ENCODE data around the gene POLE4.

DNA sequence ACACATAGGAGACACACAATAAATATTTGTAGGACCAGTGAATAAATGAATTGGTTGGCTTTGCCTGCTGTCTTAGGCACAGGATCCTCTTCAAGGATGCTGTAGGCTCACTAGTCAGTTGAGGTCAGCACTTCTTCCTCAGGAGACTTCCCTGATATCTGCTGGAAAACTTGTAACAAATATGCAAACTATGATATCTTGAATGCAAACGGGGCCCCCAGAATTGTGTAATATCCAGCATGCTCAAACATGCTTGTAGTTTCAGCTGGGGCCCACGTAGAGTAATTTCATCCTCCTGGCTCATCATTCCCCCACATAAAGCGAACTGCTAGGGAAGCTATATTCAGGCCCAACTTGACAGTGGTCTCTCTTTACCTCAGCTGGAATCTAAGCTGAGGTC is 43.6 kb downstream of the POLE4 start:
- TF ChIP-seq, protein P1, sequence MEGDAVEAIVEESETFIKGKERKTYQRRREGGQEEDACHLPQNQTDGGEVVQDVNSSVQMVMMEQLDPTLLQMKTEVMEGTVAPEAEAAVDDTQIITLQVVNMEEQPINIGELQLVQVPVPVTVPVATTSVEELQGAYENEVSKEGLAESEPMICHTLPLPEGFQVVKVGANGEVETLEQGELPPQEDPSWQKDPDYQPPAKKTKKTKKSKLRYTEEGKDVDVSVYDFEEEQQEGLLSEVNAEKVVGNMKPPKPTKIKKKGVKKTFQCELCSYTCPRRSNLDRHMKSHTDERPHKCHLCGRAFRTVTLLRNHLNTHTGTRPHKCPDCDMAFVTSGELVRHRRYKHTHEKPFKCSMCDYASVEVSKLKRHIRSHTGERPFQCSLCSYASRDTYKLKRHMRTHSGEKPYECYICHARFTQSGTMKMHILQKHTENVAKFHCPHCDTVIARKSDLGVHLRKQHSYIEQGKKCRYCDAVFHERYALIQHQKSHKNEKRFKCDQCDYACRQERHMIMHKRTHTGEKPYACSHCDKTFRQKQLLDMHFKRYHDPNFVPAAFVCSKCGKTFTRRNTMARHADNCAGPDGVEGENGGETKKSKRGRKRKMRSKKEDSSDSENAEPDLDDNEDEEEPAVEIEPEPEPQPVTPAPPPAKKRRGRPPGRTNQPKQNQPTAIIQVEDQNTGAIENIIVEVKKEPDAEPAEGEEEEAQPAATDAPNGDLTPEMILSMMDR (IDR thresholded peaks at IDR 0.05): no peak
- TF ChIP-seq EP300 (IDR thresholded peaks at IDR 0.05; ENCODE audit: borderline replicate concordance in 1 of 2, low read depth in 1 of 2, low read length in 1 of 2) (no peak), POLR2AphosphoS5 (IDR thresholded peaks at IDR 0.05; ENCODE audit: low read depth, low read length) (no peak)
- TF ChIP-seq, protein P2, sequence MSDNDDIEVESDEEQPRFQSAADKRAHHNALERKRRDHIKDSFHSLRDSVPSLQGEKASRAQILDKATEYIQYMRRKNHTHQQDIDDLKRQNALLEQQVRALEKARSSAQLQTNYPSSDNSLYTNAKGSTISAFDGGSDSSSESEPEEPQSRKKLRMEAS (IDR thresholded peaks at IDR 0.05; ENCODE audit: low read depth): no peak
